SK-N-SH (cell line): ENCODE measurements around the gene SLC12A5. TPM values are rescaled to one million over a fixed set of nuclear protein-coding genes. Genes with fewer than 3 reads are reported as not detected.

ENCODE experiments used
- CTCF ChIA-PET: fragments of 300-600, 350-600 bp; formaldehyde crosslinking; extraction: SDS; loops from one replicate; lab custom pipeline; 2021; lab: Yijun Ruan, JAX
- POLR2A ChIA-PET: fragments of 350-600 bp; sonication (Branson Sonifier 250); formaldehyde crosslinking; extraction: SDS; loops from one replicate; lab custom pipeline; 2020; ENCODE audit warnings: antibody characterized with exemption, inconsistent platforms; lab: Yijun Ruan, JAX
- DNase-seq: peaks from one replicate; pipeline ENCODE4 v3.0.0; 2012
- H2AFZ ChIP-seq: fragments of 200-600 bp; sonication (generic); 2 replicates; pipeline ENCODE4 v1.8.1; 2016; ENCODE audit warnings: antibody characterized with exemption, mild to moderate bottlenecking, low read depth
- H3F3A ChIP-seq: fragments of 200-600 bp; sonication (generic); replicated peaks from 2 replicates; pipeline ENCODE3; 2016; ENCODE audit warnings: antibody characterized with exemption, mild to moderate bottlenecking; ENCODE audit not compliant: insufficient read depth
- H3K27ac ChIP-seq, 2 experiments: fragments of 200-500 bp in 1 of 2; fragments of 200-600 bp in 1 of 2; sonication (Bioruptor generic) in 1 of 2; sonication (generic), shearing (Covaris generic) in 1 of 2; 2 replicates each; pipeline versions ENCODE4 v1.5.1 to v1.6.1; 2014 to 2016; ENCODE audit warnings: low read depth in 2 of 2, inconsistent platforms in 1 of 2, low read length in 1 of 2, mild to moderate bottlenecking in 1 of 2, mixed read lengths in 1 of 2
- H3K27me3 ChIP-seq: fragments of 200-600 bp; sonication (generic), shearing (Covaris generic); 2 replicates; pipeline ENCODE4 v1.6.1; 2016; ENCODE audit warnings: mixed run types; ENCODE audit not compliant: insufficient read depth
- H3K36me3 ChIP-seq, 2 experiments: fragments of 200-500 bp in 1 of 2; fragments of 200-600 bp in 1 of 2; sonication (Bioruptor generic) in 1 of 2; sonication (generic) in 1 of 2; replicated peaks in 1 of 2; 2 replicates each; pipeline versions ENCODE3 to v1.5.1; 2014 to 2016; ENCODE audit warnings: low read length in 1 of 2, mild to moderate bottlenecking in 1 of 2; ENCODE audit not compliant: insufficient read depth in 2 of 2, control insufficient read depth in 1 of 2
- H3K4me1 ChIP-seq, 2 experiments: fragments of 200-500 bp in 1 of 2; fragments of 200-600 bp in 1 of 2; sonication (Bioruptor generic) in 1 of 2; sonication (generic), shearing (Covaris generic) in 1 of 2; 2 replicates each; pipeline versions ENCODE4 v1.5.1 to v1.6.1; 2014 to 2016; ENCODE audit warnings: low read depth in 1 of 2, low read length in 1 of 2, mixed run types in 1 of 2; ENCODE audit not compliant: insufficient read depth in 2 of 2, control insufficient read depth in 1 of 2
- H3K4me2 ChIP-seq: fragments of 200-600 bp; sonication (generic), shearing (Covaris generic); 2 replicates; pipeline ENCODE4 v1.6.1; 2017; ENCODE audit warnings: mixed run types
- H3K4me3 ChIP-seq, 2 experiments: fragments of 200-500 bp in 1 of 2; fragments of 200-600 bp in 1 of 2; sonication (Bioruptor generic) in 1 of 2; sonication (generic), shearing (Covaris generic) in 1 of 2; 2 replicates each; pipeline versions ENCODE4 v1.5.1 to v1.8.1; 2014 to 2016; ENCODE audit warnings: low read depth in 2 of 2, inconsistent platforms in 1 of 2, low read length in 1 of 2, mild to moderate bottlenecking in 1 of 2, mixed read lengths in 1 of 2, moderate library complexity in 1 of 2
- H3K79me2 ChIP-seq: fragments of 200-600 bp; sonication (generic); 2 replicates; pipeline ENCODE4 v1.8.1; 2017; ENCODE audit warnings: mild to moderate bottlenecking; ENCODE audit not compliant: insufficient read depth
- H3K9ac ChIP-seq: fragments of 200-600 bp; sonication (generic); 2 replicates; pipeline ENCODE4 v1.6.1; 2017; ENCODE audit warnings: mixed run types
- H3K9me2 ChIP-seq: fragments of 200-600 bp; sonication (generic); 2 replicates; pipeline ENCODE4 v1.6.1; 2017; ENCODE audit warnings: mixed run types
- H3K9me3 ChIP-seq: fragments of 200-600 bp; sonication (generic); 2 replicates; pipeline ENCODE4 v1.6.1; 2017; ENCODE audit warnings: mixed run types, mild to moderate bottlenecking, moderate library complexity
- H4K20me1 ChIP-seq: fragments of 200-600 bp; sonication (generic); 2 replicates; pipeline ENCODE4 v1.6.1; 2017; ENCODE audit warnings: mild to moderate bottlenecking, mixed run types; ENCODE audit not compliant: insufficient read depth
- CHD2 ChIP-seq: fragments of 150-350 bp; IDR thresholded peaks from 2 replicates; pipeline ENCODE4 v1.6.1; 2018; ENCODE audit warnings: low read length; ENCODE audit not compliant: partially characterized antibody
- GABPA ChIP-seq: IDR thresholded peaks from 2 replicates; pipeline ENCODE4 v1.4.0; 2012; ENCODE audit warnings: low read depth, mild to moderate bottlenecking
- POLR2AphosphoS5 ChIP-seq: IDR thresholded peaks from 2 replicates; pipeline ENCODE4 v1.6.1; 2012; ENCODE audit warnings: low read depth, low read length
- REST ChIP-seq: IDR thresholded peaks from 2 replicates; pipeline ENCODE4 v1.6.1; 2012; ENCODE audit warnings: mild to moderate bottlenecking, low read depth, low read length, moderate library complexity
- USF1 ChIP-seq: IDR thresholded peaks from 2 replicates; pipeline ENCODE4 v1.4.0; 2012; ENCODE audit warnings: low read depth, borderline replicate concordance
- WGBS: methylation state at CpG from one replicate; pipeline ENCODE4 v1.1.6; 2017; ENCODE audit warnings: low lambda C conversion rate; 5-methylcytosine and 5-hydroxymethylcytosine counted together
- polyA plus RNA-seq, 3 experiments: library from polyadenylated mRNA; depleted of rRNA; stranded (reverse); fragments of >200 nt; gene quantifications; 2 replicates each; pipeline ENCODE4 v1.2.3, GENCODE V29; 2012

The SLC12A5 gene
- polyA plus RNA-seq, 1 of the 3 experiments (the other 2 are of a cell fraction): 19.9 TPM

DNA sequence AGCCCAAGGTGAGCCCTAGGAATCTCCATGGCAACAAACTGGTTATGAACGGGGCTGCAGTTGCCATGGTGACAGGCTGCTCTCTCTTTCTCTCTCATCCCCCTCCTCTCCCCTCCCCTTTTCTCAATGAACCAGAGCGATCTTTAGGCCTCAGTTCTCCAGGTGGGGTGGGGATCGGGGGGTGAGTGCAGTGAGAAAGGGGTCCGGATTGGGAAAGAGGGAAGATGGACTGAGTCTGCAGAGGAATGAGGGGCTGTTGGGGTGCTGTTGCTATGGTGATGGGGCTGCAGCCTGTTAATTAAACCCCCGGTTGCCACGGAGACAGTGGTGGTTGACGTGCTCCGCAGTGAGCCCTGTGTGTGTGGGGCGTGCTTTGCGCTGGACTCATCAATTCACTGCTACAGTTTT, 3.6 kb upstream of the SLC12A5 start:
- peaks cover 13% of the 10 kb centered on the region for H4K20me1 ChIP-seq
- H3F3A ChIP-seq: no peaks in the 10 kb centered on the region
- TF ChIP-seq GABPA (no peak), USF1 (no peak), CHD2 (no peak)
- H3K27me3 ChIP-seq: peaks cover 12% of the 10 kb centered on the region
- no peaks in the 10 kb centered on the region for H3K9me3 ChIP-seq
- no peak overlapping the region for H3K27ac ChIP-seq
- 71% methylated on average over 10 of the region's 10 CpGs for WGBS
- DNase-seq: peak; percentile 30
- no peaks in the 10 kb centered on the region for H3K9me2 ChIP-seq
- ChIA-PET POLR2A (no interaction called here), CTCF (interaction anchor here (1.2 to 4.9 kb wide), 2 partner anchors 12 kb away, joined by 5 to 43 read pairs; no protein-coding TSS in a partner anchor)
- no peaks in the 10 kb centered on the region for H3K36me3 ChIP-seq
- H2AFZ ChIP-seq: no peak overlapping the region
- H3K79me2 ChIP-seq: no peaks in the 10 kb centered on the region
- no peak overlapping the region for H3K4me2 ChIP-seq
- H3K4me3 ChIP-seq: no peak overlapping the region
- H3K4me1 ChIP-seq: peaks cover 0 to 13% of the 10 kb centered on the region in 2 experiments; a peak in 1 of 4 replicates
- H3K9ac ChIP-seq: no peak overlapping the region

DNA sequence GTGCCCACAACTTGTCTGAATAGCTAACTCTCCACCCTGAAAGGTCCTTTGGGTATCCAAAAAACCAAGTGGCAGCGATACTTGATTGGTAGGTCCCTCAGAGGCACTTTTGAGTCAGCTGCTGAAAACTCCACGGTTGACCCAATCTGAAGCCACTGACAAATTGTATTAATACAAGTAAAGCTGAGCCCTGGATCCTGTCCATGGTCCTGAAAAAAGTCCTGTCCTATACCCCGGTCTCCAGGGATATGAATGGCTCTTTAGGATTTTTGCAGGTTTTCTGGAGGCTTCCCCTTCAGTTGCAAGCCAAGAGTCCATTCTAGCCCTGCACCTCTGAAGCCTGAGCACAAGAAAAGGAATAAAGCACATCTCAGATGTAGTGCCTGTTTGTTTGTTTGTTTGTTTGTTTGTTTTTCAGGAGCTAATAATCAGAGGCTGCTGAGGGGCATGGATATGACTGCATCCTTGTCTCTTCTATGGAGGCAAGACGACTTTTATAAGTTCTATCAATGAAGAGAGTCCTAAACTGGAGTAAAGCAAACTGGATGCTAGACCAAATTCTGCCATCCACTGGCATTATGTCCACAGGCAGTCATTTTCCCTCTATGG, 1.7 kb upstream of the SLC12A5 start:
- Histone ChIP-seq H3K4me2 (no peak overlapping the region), H3K4me3 (no peak overlapping the region), H3K79me2 (no peaks in the 10 kb centered on the region), H3K9ac (no peak overlapping the region), H2AFZ (no peak overlapping the region), H3K4me1 (peaks cover 0 to 13% of the 10 kb centered on the region in 2 experiments; a peak in 1 of 4 replicates), H3F3A (no peaks in the 10 kb centered on the region), H3K9me3 (no peaks in the 10 kb centered on the region), H3K36me3 (no peaks in the 10 kb centered on the region), H3K27me3 (peaks cover 32% of the 10 kb centered on the region), H4K20me1 (peaks cover 13% of the 10 kb centered on the region), H3K9me2 (no peaks in the 10 kb centered on the region), H3K27ac (no peak overlapping the region)
- CTCF ChIA-PET: interaction anchor here (0.7 to 4.9 kb wide), 4 partner anchors 14 to 384 kb away, joined by 3 to 43 read pairs (median 4); no protein-coding TSS in a partner anchor
- DNase-seq: no peak
- 36% methylated on average over 4 of the region's 4 CpGs for WGBS
- POLR2A ChIA-PET: interaction anchor here (1.4 kb wide), 1 partner anchor 57 kb away, joined by 4 read pairs; no protein-coding TSS in a partner anchor
- TF ChIP-seq POLR2AphosphoS5: no peak
- peak; percentile 99 for TF ChIP-seq REST
